Lower leg skin (tissue), 3 donors: ENCODE measurements around the gene MAGI2.

Experiments
- CTCF ChIP-seq, 3 donors: fragments of 450-650 bp; IDR thresholded peaks; one replicate each; pipeline ENCODE4 v1.5.1; 2016; ENCODE audit warnings: antibody characterized with exemption in 3 of 3, mild to moderate bottlenecking in 3 of 3, moderate library complexity in 2 of 3
- POLR2A ChIP-seq, 2 donors: fragments of 450-650 bp; IDR thresholded peaks; one replicate each; pipeline ENCODE4 v1.6.1; 2016 to 2017; ENCODE audit warnings: antibody characterized with exemption in 2 of 2, mild to moderate bottlenecking in 1 of 2, moderate library complexity in 1 of 2

GRCh38 chr7:77989981-77990566, 1463.4 kb downstream of the MAGI2 start:
- TF ChIP-seq POLR2A (IDR thresholded peaks at IDR 0.05) (no peak), CTCF (IDR thresholded peaks at IDR 0.05) (no peak)
